OCI-LY7 (cell line): Measurements from ENCODE around the gene GABPB1. TPM values are rescaled to one million over a fixed set of nuclear protein-coding genes. Genes with fewer than 3 reads are reported as not detected.

ENCODE experiments used
- BruUV-seq: library from RNA; stranded (reverse); fragments of 400-500 nt; replicated peaks from 2 replicates; lab custom pipeline; 2021; lab: Mats Ljungman, UMichigan
- CTCF ChIA-PET: fragments of 300-600 bp; sonication (Branson Sonifier 250); formaldehyde crosslinking; loops from one replicate; lab custom pipeline; 2022; ENCODE audit warnings: antibody characterized with exemption; ENCODE audit not compliant: unreplicated experiment; lab: Charles Lee
- POLR2A ChIA-PET: fragments of 300-600 bp; sonication (Branson Sonifier 250); formaldehyde crosslinking; loops from one replicate; lab custom pipeline; 2022; ENCODE audit warnings: antibody characterized with exemption; lab: Charles Lee
- DNase-seq: peaks from one replicate; pipeline ENCODE4 v3.0.0-alpha.2; 2015; ENCODE audit warnings: low spot score
- H2AFZ ChIP-seq: fragments of 200-600 bp; sonication (generic), shearing (Covaris generic); 2 replicates; pipeline ENCODE4 v1.6.1; 2014; ENCODE audit warnings: mild to moderate bottlenecking, antibody characterized with exemption, low read length, moderate library complexity
- H3K27ac ChIP-seq: fragments of 200-600 bp; sonication (generic); 2 replicates; pipeline ENCODE4 v1.5.1; 2014; ENCODE audit warnings: mixed run types, low read depth, mild to moderate bottlenecking, moderate library complexity, low read length, inconsistent platforms; ENCODE audit not compliant: poor library complexity, severe bottlenecking
- H3K36me3 ChIP-seq: fragments of 200-600 bp; sonication (generic); 2 replicates; pipeline ENCODE4 v1.6.1; 2014; ENCODE audit warnings: mild to moderate bottlenecking, antibody characterized with exemption, low read length, moderate library complexity, mixed read lengths; ENCODE audit not compliant: insufficient read depth
- H3K4me1 ChIP-seq: fragments of 200-600 bp; sonication (generic); 2 replicates; pipeline ENCODE4 v1.5.1; 2014; ENCODE audit warnings: mild to moderate bottlenecking, low read length; ENCODE audit not compliant: insufficient read depth, poor library complexity, severe bottlenecking
- H3K4me2 ChIP-seq: fragments of 200-600 bp; sonication (generic); 2 replicates; pipeline ENCODE4 v1.6.1; 2014; ENCODE audit warnings: mild to moderate bottlenecking, low read length
- H3K4me3 ChIP-seq: fragments of 200-600 bp; sonication (generic); 2 replicates; pipeline ENCODE4 v1.5.1; 2014; ENCODE audit warnings: mild to moderate bottlenecking, low read depth, low read length; ENCODE audit not compliant: poor library complexity, severe bottlenecking
- H3K79me2 ChIP-seq: fragments of 200-600 bp; sonication (generic); 2 replicates; pipeline ENCODE4 v1.6.1; 2016; ENCODE audit warnings: low read depth, mild to moderate bottlenecking, low read length, moderate library complexity, mixed read lengths; ENCODE audit not compliant: insufficient read depth
- H3K9me2 ChIP-seq: fragments of 200-600 bp; sonication (generic); 2 replicates; pipeline ENCODE4 v1.6.1; 2016; ENCODE audit warnings: mild to moderate bottlenecking, low read length, mixed read lengths; ENCODE audit not compliant: insufficient read depth
- H3K9me3 ChIP-seq: fragments of 200-600 bp; sonication (generic); 2 replicates; pipeline ENCODE4 v1.6.1; 2014; ENCODE audit warnings: mild to moderate bottlenecking, mixed run types, low read length, mixed read lengths
- H4K20me1 ChIP-seq: fragments of 200-600 bp; sonication (generic); 2 replicates; pipeline ENCODE4 v1.6.1; 2014; ENCODE audit warnings: mild to moderate bottlenecking, antibody characterized with exemption, low read length, moderate library complexity, mixed read lengths; ENCODE audit not compliant: insufficient read depth
- EZH2phosphoT487 ChIP-seq: fragments of 200-600 bp; sonication (generic); IDR thresholded peaks from 2 replicates; pipeline ENCODE4 v1.6.1; 2018; ENCODE audit warnings: low read depth, borderline replicate concordance, mild to moderate bottlenecking, mixed run types, antibody characterized with exemption, low read length, moderate library complexity, mixed read lengths
- intact Hi-C: fragments of 100-400 bp; cut with micrococcal nuclease; formaldehyde crosslinking; loops from one replicate; pipeline ENCODE4 v1.10.0; 2022; ENCODE audit not compliant: unreplicated experiment
- total RNA-seq, 2 experiments: library from RNA; depleted of rRNA in 1 of 2; stranded (reverse); fragments of >200 nt in 1 of 2; shearing (Covaris generic) in 1 of 2; gene quantifications; 2 replicates each; pipeline ENCODE4 v1.2.3, GENCODE V29; 2014 to 2022
- TF ChIP-seq, protein P1 (sequence below): fragments of 200-600 bp; sonication (generic); conservative IDR thresholded peaks from 2 replicates; pipeline ENCODE4 v1.5.1; 2014; ENCODE audit warnings: mild to moderate bottlenecking, antibody characterized with exemption, low read length, moderate library complexity, mixed read lengths

The GABPB1 gene
- total RNA-seq, 2 experiments from 2014 or later = 32.6 to 53.3 TPM

DNA sequence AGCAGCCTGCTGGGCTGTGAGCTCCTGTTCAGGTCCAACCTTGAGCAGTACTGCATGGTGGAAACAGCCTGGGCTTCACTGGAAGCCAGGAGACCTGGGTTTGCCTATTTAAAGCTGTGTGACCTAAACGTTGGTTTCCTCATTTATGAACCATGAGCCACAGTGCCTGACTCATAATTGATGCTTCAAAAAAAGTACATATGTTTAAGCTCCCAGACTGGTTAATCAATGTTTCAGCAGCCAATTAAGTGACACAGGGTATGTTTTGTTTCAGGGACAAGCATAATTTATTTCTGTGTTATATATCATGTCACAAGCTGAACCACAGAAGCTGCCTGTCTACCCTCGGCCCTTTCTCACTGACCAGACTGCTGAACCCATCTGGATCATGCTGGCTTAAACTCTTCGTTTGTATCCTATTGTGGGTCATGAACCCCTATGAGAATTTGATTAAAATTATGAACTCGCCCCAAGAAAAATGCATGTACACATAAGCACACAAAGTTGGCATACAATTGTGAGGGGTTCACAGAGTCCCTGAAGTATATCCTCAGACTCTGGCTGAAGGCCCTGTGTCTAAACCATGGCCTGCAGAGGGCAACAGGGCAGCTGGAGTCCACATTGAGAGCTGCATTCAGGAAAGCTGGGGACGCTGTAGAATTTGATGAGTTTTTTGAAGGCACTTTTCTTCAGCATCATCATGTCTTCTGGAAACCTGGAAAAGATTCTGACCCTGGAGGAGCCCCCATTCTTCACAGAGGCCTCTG lies 113.1 kb downstream of the GABPB1 start:
- TF ChIP-seq EZH2phosphoT487 = no peak
- TF ChIP-seq, protein P1, sequence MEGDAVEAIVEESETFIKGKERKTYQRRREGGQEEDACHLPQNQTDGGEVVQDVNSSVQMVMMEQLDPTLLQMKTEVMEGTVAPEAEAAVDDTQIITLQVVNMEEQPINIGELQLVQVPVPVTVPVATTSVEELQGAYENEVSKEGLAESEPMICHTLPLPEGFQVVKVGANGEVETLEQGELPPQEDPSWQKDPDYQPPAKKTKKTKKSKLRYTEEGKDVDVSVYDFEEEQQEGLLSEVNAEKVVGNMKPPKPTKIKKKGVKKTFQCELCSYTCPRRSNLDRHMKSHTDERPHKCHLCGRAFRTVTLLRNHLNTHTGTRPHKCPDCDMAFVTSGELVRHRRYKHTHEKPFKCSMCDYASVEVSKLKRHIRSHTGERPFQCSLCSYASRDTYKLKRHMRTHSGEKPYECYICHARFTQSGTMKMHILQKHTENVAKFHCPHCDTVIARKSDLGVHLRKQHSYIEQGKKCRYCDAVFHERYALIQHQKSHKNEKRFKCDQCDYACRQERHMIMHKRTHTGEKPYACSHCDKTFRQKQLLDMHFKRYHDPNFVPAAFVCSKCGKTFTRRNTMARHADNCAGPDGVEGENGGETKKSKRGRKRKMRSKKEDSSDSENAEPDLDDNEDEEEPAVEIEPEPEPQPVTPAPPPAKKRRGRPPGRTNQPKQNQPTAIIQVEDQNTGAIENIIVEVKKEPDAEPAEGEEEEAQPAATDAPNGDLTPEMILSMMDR = no peak
- ChIA-PET CTCF (no interaction called here), POLR2A (no interaction called here)
- no peak overlapping the region for H3K4me3 ChIP-seq
- H3K79me2 ChIP-seq = no peaks in the 10 kb centered on the region
- H3K4me2 ChIP-seq = no peak overlapping the region
- no peak overlapping the region for H2AFZ ChIP-seq
- no peaks in the 10 kb centered on the region for H3K9me3 ChIP-seq
- H3K27ac ChIP-seq = no peak overlapping the region
- H4K20me1 ChIP-seq = no peaks in the 10 kb centered on the region
- intact Hi-C loops = no loop called here
- BruUV-seq = no TSS peak
- no peaks in the 10 kb centered on the region for H3K4me1 ChIP-seq
- H3K9me2 ChIP-seq = no peaks in the 10 kb centered on the region
- H3K36me3 ChIP-seq = no peaks in the 10 kb centered on the region
- DNase-seq = no peak

DNA sequence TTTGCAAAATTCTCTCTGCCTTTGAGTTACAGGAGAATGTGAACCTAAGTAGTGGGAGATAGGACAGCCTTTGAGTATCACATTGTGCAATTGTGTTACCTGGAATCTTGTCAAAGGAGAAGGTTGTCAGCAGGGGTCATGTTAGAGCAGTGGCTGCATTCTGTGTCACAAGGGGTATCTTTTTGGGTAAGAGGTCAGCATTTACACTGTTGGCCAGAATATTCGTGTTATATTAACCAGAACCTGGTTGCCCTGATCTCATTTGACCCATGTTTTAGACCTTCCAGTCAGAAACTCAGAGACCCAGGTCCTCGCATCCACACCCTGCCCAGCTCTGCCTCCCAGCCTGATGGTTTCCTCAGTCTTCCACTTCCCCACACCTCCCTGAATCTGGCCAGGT lies 116.7 kb downstream of the GABPB1 start:
- no peak for DNase-seq
- Histone ChIP-seq H3K36me3 (no peaks in the 10 kb centered on the region), H3K9me3 (no peaks in the 10 kb centered on the region), H3K27ac (no peak overlapping the region), H3K79me2 (no peaks in the 10 kb centered on the region), H2AFZ (no peak overlapping the region), H4K20me1 (no peaks in the 10 kb centered on the region), H3K4me2 (no peak overlapping the region), H3K4me3 (no peak overlapping the region), H3K4me1 (no peaks in the 10 kb centered on the region), H3K9me2 (no peaks in the 10 kb centered on the region)
- CTCF ChIA-PET = no interaction called here
- POLR2A ChIA-PET = interaction anchor here (0.6 kb wide), 1 partner anchor 644 kb away, joined by 3 read pairs; no protein-coding TSS in a partner anchor
- intact Hi-C loops = no loop called here
- TF ChIP-seq, protein P1 = no peak
- TF ChIP-seq EZH2phosphoT487 = no peak
- BruUV-seq = no TSS peak

DNA sequence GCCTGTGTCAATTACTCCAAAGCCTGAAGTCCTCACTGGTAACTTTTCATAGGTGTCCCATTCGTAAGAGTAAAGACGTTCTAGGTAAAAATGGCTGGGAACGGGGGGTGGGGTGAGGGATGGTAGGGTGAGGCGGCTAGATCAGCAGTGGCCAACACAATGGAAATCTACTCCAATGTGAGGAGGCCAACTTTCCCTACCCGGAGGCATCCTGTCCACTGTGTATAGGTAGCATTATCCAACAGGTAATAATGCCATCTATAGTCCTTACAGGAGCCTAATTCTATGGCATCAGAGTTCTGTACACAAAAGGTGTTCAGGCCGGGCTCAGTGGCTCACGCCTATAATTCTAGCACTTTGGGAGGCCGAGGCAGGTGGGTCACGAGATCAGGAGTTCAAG lies 118.6 kb downstream of the GABPB1 start:
- TF ChIP-seq, protein P1 = no peak
- no peak for TF ChIP-seq EZH2phosphoT487
- no TSS peak for BruUV-seq
- no peak for DNase-seq
- POLR2A ChIA-PET = no interaction called here
- CTCF ChIA-PET = no interaction called here
- H3K4me3 ChIP-seq = no peak overlapping the region
- H3K27ac ChIP-seq = no peak overlapping the region
- no peak overlapping the region for H3K4me2 ChIP-seq
- H4K20me1 ChIP-seq = no peaks in the 10 kb centered on the region
- H3K9me2 ChIP-seq = no peaks in the 10 kb centered on the region
- H3K36me3 ChIP-seq = no peaks in the 10 kb centered on the region
- no peaks in the 10 kb centered on the region for H3K79me2 ChIP-seq
- H2AFZ ChIP-seq = no peak overlapping the region
- H3K9me3 ChIP-seq = no peaks in the 10 kb centered on the region
- intact Hi-C loops = no loop called here
- H3K4me1 ChIP-seq = no peaks in the 10 kb centered on the region
